Panc1 (cell line): ENCODE measurements around the gene SOX4. TPM values are rescaled to one million over a fixed set of nuclear protein-coding genes. Genes with fewer than 3 reads are reported as not detected.

Experiments
- ATAC-seq: fragments of 200-7000 bp; cut with Tn5 transposase; 2 replicates; pipeline ENCODE4 v1.9.1; 2020; ENCODE audit warnings: mild to moderate bottlenecking, moderate library complexity
- BruUV-seq: library from RNA; stranded (reverse); fragments of 400-500 nt; replicated peaks from 2 replicates; lab custom pipeline; 2021; lab: Mats Ljungman, UMichigan
- CTCF ChIA-PET: fragments of 300-600 bp; sonication (Branson Sonifier 250); formaldehyde crosslinking; loops from one replicate; lab custom pipeline; 2022; ENCODE audit warnings: antibody characterized with exemption; lab: Charles Lee
- POLR2A ChIA-PET: fragments of 300-600 bp; sonication (Branson Sonifier 250); formaldehyde crosslinking; loops from one replicate; lab custom pipeline; 2022; ENCODE audit warnings: antibody characterized with exemption; lab: Charles Lee
- DNase-seq: peaks from one replicate; pipeline ENCODE4 v3.0.0-alpha.2; 2010; ENCODE audit warnings: low read depth, low spot score
- H3K27ac ChIP-seq: 2 replicates; pipeline ENCODE4 v1.5.1; 2011; ENCODE audit warnings: mild to moderate bottlenecking, low read length, inconsistent platforms
- H3K27me3 ChIP-seq: fragments of 200-500 bp; sonication (Bioruptor generic); 2 replicates; pipeline ENCODE4 v1.6.0; 2014; ENCODE audit warnings: low read length, inconsistent platforms; ENCODE audit not compliant: control insufficient read depth, insufficient read depth
- H3K36me3 ChIP-seq: fragments of 200-500 bp; sonication (Bioruptor generic); 2 replicates; pipeline ENCODE4 v1.5.1; 2014; ENCODE audit warnings: inconsistent platforms, mild to moderate bottlenecking, low read length, moderate library complexity; ENCODE audit not compliant: control insufficient read depth, insufficient read depth
- H3K4me1 ChIP-seq: 2 replicates; pipeline ENCODE4 v1.5.1; 2011; ENCODE audit warnings: inconsistent platforms, mild to moderate bottlenecking, low read length, moderate library complexity; ENCODE audit not compliant: control insufficient read depth, insufficient read depth
- H3K4me3 ChIP-seq, 2 experiments: 2 replicates each; pipeline ENCODE4 v1.5.1; 2011 to 2012; ENCODE audit warnings: low read depth in 2 of 2, low read length in 2 of 2, mild to moderate bottlenecking in 2 of 2, inconsistent platforms in 1 of 2, moderate library complexity in 1 of 2
- H3K9me3 ChIP-seq: fragments of 200-500 bp; sonication (Bioruptor generic); 2 replicates; pipeline ENCODE4 v1.5.1; 2014; ENCODE audit warnings: low read depth, mild to moderate bottlenecking, inconsistent platforms, low read length, moderate library complexity; ENCODE audit not compliant: control insufficient read depth, insufficient read depth
- POLR2AphosphoS5 ChIP-seq: IDR thresholded peaks from 2 replicates; pipeline ENCODE4 v1.6.1; 2012; ENCODE audit warnings: mild to moderate bottlenecking, low read depth, low read length, moderate library complexity
- SIN3A ChIP-seq: IDR thresholded peaks from 2 replicates; pipeline ENCODE4 v1.6.1; 2012; ENCODE audit warnings: low read depth, mild to moderate bottlenecking, low read length, moderate library complexity, borderline replicate concordance; ENCODE audit not compliant: insufficient read depth
- TCF7L2 ChIP-seq: IDR thresholded peaks from 2 replicates; pipeline ENCODE4 v1.6.1; 2011; ENCODE audit warnings: mild to moderate bottlenecking, low read depth, low read length, inconsistent platforms
- in situ Hi-C: cut with HindIII; loops from 2 replicates; pipeline ENCODE4 v1.10.0; 2016; ENCODE audit warnings: low sequenced_read_pairs, low pct_unique_long_range_greater_than_20kb
- intact Hi-C: fragments of 100-400 bp; cut with micrococcal nuclease; formaldehyde crosslinking; loops from one replicate; pipeline ENCODE4 v1.10.0; 2022; ENCODE audit not compliant: unreplicated experiment
- total RNA-seq: library from RNA; stranded (reverse); gene quantifications from one replicate; pipeline ENCODE4 v1.2.1, GENCODE V29; 2021; ENCODE audit not compliant: unreplicated experiment
- TF ChIP-seq, protein P1 (sequence below), 2 experiments: IDR thresholded peaks; 2 replicates each; pipeline ENCODE4 v1.6.1; 2011 to 2012; ENCODE audit warnings: low read depth in 2 of 2, control low read depth in 1 of 2, low read length in 1 of 2, mild to moderate bottlenecking in 1 of 2, moderate library complexity in 1 of 2; ENCODE audit not compliant: insufficient read depth in 1 of 2
- TF ChIP-seq, protein P2 (sequence below): fragments of 450-650 bp; IDR thresholded peaks from 2 replicates; pipeline ENCODE4 v1.5.1; 2017; ENCODE audit warnings: mild to moderate bottlenecking

Gene SOX4
- total RNA-seq, 1 experiment from 2014 or later = 71.9 TPM

DNA sequence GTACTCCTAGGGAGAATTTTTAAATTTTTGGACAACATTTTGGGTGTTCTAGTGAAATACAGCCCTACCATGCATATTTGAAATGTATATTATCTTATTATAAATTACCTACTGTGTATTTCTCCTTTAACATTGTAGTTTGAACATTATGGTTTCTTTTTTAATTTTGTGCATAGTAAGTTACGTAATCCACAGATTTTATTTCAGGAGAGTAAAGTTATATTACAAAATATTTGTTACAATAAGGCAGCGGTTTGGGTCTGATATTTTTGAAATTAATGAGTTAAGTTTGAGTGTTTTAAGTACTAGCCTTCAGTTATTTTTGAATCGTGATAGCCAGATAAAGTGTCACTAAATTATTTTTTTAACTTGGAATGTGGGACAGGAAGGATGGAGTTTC lies 7.3 kb upstream of the SOX4 start:
- DNase-seq (no peak), ATAC-seq (no peak)
- Histone ChIP-seq H3K27ac (peak overlapping the region; percentile 92), H3K36me3 (no peaks in the 10 kb centered on the region), H3K9me3 (peaks cover 7% of the 10 kb centered on the region; the same call in 1 of the 2 replicates), H3K4me1 (peaks cover 13% of the 10 kb centered on the region), H3K4me3 (no peak overlapping the region; a peak in 1 of 4 replicates), H3K27me3 (no peaks in the 10 kb centered on the region)
- intact Hi-C loops = loop anchor here (5.0 kb wide), 1 partner anchor 709 kb away; no protein-coding TSS in a partner anchor
- no TSS peak for BruUV-seq
- POLR2A ChIA-PET = interaction anchor here (0.6 kb wide), 1 partner anchor 1025 kb away, joined by 8 read pairs; no protein-coding TSS in a partner anchor
- in situ Hi-C loops = no loop called here
- CTCF ChIA-PET = no interaction called here
- TF ChIP-seq, protein P1, sequence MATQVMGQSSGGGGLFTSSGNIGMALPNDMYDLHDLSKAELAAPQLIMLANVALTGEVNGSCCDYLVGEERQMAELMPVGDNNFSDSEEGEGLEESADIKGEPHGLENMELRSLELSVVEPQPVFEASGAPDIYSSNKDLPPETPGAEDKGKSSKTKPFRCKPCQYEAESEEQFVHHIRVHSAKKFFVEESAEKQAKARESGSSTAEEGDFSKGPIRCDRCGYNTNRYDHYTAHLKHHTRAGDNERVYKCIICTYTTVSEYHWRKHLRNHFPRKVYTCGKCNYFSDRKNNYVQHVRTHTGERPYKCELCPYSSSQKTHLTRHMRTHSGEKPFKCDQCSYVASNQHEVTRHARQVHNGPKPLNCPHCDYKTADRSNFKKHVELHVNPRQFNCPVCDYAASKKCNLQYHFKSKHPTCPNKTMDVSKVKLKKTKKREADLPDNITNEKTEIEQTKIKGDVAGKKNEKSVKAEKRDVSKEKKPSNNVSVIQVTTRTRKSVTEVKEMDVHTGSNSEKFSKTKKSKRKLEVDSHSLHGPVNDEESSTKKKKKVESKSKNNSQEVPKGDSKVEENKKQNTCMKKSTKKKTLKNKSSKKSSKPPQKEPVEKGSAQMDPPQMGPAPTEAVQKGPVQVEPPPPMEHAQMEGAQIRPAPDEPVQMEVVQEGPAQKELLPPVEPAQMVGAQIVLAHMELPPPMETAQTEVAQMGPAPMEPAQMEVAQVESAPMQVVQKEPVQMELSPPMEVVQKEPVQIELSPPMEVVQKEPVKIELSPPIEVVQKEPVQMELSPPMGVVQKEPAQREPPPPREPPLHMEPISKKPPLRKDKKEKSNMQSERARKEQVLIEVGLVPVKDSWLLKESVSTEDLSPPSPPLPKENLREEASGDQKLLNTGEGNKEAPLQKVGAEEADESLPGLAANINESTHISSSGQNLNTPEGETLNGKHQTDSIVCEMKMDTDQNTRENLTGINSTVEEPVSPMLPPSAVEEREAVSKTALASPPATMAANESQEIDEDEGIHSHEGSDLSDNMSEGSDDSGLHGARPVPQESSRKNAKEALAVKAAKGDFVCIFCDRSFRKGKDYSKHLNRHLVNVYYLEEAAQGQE (IDR thresholded peaks at IDR 0.05; ENCODE audit: insufficient read depth in 1 of 2, low read depth in 2 of 2, low read length in 1 of 2) = no peak
- TF ChIP-seq, protein P2, sequence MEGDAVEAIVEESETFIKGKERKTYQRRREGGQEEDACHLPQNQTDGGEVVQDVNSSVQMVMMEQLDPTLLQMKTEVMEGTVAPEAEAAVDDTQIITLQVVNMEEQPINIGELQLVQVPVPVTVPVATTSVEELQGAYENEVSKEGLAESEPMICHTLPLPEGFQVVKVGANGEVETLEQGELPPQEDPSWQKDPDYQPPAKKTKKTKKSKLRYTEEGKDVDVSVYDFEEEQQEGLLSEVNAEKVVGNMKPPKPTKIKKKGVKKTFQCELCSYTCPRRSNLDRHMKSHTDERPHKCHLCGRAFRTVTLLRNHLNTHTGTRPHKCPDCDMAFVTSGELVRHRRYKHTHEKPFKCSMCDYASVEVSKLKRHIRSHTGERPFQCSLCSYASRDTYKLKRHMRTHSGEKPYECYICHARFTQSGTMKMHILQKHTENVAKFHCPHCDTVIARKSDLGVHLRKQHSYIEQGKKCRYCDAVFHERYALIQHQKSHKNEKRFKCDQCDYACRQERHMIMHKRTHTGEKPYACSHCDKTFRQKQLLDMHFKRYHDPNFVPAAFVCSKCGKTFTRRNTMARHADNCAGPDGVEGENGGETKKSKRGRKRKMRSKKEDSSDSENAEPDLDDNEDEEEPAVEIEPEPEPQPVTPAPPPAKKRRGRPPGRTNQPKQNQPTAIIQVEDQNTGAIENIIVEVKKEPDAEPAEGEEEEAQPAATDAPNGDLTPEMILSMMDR = no peak
- TF ChIP-seq POLR2AphosphoS5 = no peak
- no peak for TF ChIP-seq SIN3A
- no peak for TF ChIP-seq TCF7L2

GRCh38 chr6:21586740-21587178 lies 6.8 kb upstream of the SOX4 start:
- Histone ChIP-seq H3K36me3 (no peaks in the 10 kb centered on the region), H3K4me1 (peaks cover 13% of the 10 kb centered on the region), H3K4me3 (peak overlapping the region; percentile 81 to 92), H3K9me3 (peaks cover 7% of the 10 kb centered on the region; the same call in 1 of the 2 replicates), H3K27me3 (no peaks in the 10 kb centered on the region), H3K27ac (peak overlapping the region; percentile 92)
- CTCF ChIA-PET = no interaction called here
- ATAC-seq = no peak
- no TSS peak for BruUV-seq
- in situ Hi-C loops = no loop called here
- TF ChIP-seq TCF7L2 (no peak), SIN3A (no peak), POLR2AphosphoS5 (no peak)
- TF ChIP-seq, protein P2 = no peak
- TF ChIP-seq, protein P1 (IDR thresholded peaks at IDR 0.05; ENCODE audit: insufficient read depth in 1 of 2, low read depth in 2 of 2, low read length in 1 of 2) = no peak
- POLR2A ChIA-PET = interaction anchor here (0.6 kb wide), 1 partner anchor 1025 kb away, joined by 8 read pairs; no protein-coding TSS in a partner anchor
- intact Hi-C loops = loop anchor here (5.0 kb wide), 1 partner anchor 709 kb away; no protein-coding TSS in a partner anchor
- no peak for DNase-seq
